Measurements from ENCODE around the gene NF2. TPM values are rescaled to one million over a fixed set of nuclear protein-coding genes. Genes with fewer than 3 reads are reported as not detected.

Gene NF2
- total RNA-seq, 1 donor from 2014 or later = 73.0 TPM

DNA sequence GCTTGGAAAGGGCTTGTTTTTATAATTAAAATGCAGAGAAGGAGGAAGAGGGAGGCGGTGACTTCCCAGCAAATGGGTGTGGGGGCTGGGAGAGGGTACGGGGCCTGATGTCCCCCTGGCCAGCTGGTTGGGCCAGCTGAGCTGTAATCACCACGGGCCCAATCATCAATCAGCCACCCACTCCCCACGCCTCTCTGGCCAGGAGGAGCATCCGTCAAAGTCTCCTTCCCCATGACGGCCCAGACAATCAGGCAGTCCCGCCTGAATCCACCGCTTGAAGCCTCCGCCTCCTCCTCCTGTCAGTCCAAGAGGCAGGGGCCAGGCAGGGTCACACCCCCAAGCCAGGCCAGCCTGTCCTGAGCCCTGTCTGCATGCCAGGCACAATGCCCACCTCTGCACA lies 103.1 kb downstream of the NF2 start:
- Mint-ChIP-seq H3K4me3 (ENCODE audit: unreplicated experiment) (no peak overlapping the region), H3K36me3 (ENCODE audit: low read depth) (no peaks in the 10 kb centered on the region), H3K27ac (ENCODE audit: unreplicated experiment) (no peak overlapping the region), H3K4me1 (ENCODE audit: low read depth) (no peaks in the 10 kb centered on the region), H3K27me3 (ENCODE audit: low read depth) (peaks cover 19% of the 10 kb centered on the region), H3K9me3 (ENCODE audit: low read depth) (no peaks in the 10 kb centered on the region)
- TF ChIP-seq, protein P1, sequence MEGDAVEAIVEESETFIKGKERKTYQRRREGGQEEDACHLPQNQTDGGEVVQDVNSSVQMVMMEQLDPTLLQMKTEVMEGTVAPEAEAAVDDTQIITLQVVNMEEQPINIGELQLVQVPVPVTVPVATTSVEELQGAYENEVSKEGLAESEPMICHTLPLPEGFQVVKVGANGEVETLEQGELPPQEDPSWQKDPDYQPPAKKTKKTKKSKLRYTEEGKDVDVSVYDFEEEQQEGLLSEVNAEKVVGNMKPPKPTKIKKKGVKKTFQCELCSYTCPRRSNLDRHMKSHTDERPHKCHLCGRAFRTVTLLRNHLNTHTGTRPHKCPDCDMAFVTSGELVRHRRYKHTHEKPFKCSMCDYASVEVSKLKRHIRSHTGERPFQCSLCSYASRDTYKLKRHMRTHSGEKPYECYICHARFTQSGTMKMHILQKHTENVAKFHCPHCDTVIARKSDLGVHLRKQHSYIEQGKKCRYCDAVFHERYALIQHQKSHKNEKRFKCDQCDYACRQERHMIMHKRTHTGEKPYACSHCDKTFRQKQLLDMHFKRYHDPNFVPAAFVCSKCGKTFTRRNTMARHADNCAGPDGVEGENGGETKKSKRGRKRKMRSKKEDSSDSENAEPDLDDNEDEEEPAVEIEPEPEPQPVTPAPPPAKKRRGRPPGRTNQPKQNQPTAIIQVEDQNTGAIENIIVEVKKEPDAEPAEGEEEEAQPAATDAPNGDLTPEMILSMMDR (IDR thresholded peaks at IDR 0.05) = no peak
- no peak for DNase-seq (ENCODE audit: low spot score)

DNA sequence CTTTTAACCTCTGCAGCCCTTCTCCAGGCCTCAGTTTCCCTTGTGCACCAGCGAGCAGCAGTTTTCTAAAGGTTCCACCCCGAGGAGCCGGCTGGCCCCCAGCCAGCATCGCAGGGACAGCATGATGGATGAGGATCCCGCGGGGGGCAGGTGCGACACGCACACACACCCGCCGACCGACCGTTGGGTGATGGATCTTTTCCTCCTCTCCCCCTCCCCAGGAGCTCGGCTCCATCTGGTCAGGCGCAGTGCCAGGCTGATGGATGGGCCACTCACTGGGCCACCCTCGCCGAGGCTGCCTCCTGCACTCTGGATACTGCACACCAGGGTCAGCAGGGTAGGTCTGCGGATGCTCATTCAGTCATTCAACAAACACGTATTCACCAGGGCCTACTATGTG lies 103.6 kb downstream of the NF2 start:
- TF ChIP-seq, protein P1 (IDR thresholded peaks at IDR 0.05) = no peak
- Mint-ChIP-seq H3K27me3 (ENCODE audit: low read depth) (peaks cover 20% of the 10 kb centered on the region), H3K4me1 (ENCODE audit: low read depth) (no peaks in the 10 kb centered on the region), H3K27ac (ENCODE audit: unreplicated experiment) (no peak overlapping the region), H3K36me3 (ENCODE audit: low read depth) (no peaks in the 10 kb centered on the region), H3K9me3 (ENCODE audit: low read depth) (no peaks in the 10 kb centered on the region), H3K4me3 (ENCODE audit: unreplicated experiment) (no peak overlapping the region)
- no peak for DNase-seq (ENCODE audit: low spot score)

DNA sequence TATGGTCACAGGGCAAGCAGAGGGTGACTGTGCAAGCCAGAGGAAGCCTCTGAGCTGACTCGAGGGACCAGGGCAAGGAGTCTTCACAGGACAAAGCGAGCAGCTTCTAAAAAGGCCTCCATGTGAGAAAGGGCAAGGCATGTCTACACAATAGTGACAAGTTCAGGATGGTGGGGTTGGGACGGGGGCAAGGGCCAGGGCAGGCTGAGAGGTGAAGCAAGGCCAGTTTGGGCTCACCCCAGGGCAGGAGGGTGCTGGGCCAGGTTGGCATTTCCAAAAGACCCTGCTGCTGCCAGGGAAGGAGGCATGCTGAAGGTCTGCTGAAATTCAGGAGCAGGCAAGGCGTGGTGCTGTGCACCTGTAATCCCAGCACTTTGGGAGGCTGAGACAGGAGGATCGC lies 104.0 kb downstream of the NF2 start:
- DNase-seq (ENCODE audit: low spot score) = no peak
- no peaks in the 10 kb centered on the region for H3K9me3 Mint-ChIP-seq (ENCODE audit: low read depth)
- H3K27ac Mint-ChIP-seq (ENCODE audit: unreplicated experiment) = no peak overlapping the region
- TF ChIP-seq, protein P1 (IDR thresholded peaks at IDR 0.05) = no peak
- H3K36me3 Mint-ChIP-seq (ENCODE audit: low read depth) = no peaks in the 10 kb centered on the region
- peaks cover 23% of the 10 kb centered on the region for H3K27me3 Mint-ChIP-seq (ENCODE audit: low read depth)
- H3K4me3 Mint-ChIP-seq (ENCODE audit: unreplicated experiment) = no peak overlapping the region
- no peaks in the 10 kb centered on the region for H3K4me1 Mint-ChIP-seq (ENCODE audit: low read depth)

DNA sequence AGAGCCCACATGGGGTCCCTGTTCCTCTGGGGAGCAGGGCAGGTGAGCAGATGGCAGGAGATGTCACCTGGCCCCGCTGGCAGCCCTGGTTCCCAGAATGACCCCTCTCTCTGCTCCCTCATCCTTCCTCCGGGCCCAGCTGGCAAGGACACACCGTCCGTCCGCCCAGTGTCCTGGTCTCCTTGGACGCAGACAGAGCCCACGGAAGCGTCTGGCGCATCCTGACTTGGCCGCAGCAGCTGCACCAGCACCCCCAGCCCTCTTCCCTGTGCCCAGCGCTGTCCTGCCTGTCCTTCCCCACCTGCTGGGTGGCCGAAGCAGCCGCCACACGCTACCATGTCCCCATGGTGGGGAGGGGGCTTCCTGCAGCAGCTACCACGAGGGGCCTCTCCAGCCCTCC lies 106.8 kb downstream of the NF2 start:
- TF ChIP-seq, protein P1 (IDR thresholded peaks at IDR 0.05) = no peak
- Mint-ChIP-seq H3K4me1 (ENCODE audit: low read depth) (no peaks in the 10 kb centered on the region), H3K27me3 (ENCODE audit: low read depth) (peaks cover 35% of the 10 kb centered on the region), H3K36me3 (ENCODE audit: low read depth) (no peaks in the 10 kb centered on the region), H3K9me3 (ENCODE audit: low read depth) (no peaks in the 10 kb centered on the region), H3K27ac (ENCODE audit: unreplicated experiment) (no peak overlapping the region), H3K4me3 (ENCODE audit: unreplicated experiment) (no peak overlapping the region)
- no peak for DNase-seq (ENCODE audit: low spot score)

DNA sequence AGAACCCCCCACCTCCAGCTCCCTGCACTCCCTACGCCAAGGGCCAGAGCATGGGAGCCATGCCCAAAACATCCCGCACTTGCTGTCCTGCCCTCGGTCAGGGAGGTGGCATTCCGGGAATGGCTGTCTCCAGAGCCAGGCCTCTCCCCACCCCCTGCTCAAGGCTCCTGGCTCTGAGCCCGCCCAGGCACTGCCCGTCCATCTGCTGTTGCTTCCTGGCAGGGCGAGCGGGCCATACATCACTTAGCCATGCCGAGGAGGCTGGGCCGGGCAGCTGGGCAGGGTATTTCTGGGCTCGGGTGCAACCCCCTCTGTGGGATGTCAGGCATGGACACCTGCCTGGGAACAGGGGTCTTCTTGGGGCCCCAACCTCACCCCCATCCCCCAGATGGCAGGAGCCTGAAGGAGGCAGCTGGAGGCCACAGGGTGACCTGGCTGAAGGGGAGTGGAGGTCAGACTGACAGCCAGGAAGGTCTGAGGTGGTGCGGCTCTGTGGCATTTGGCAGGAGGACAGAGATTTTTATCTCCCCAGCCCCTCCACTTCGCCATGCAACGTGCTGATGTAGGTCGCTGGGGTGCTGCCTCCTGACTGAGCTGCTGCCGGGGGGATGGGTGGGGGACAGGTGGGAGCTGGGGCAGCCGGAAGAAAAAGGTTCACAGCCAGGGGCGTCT lies 107.6 kb downstream of the NF2 start:
- H3K27me3 Mint-ChIP-seq (ENCODE audit: low read depth) = peaks cover 37% of the 10 kb centered on the region
- no peak overlapping the region for H3K27ac Mint-ChIP-seq (ENCODE audit: unreplicated experiment)
- H3K4me3 Mint-ChIP-seq (ENCODE audit: unreplicated experiment) = no peak overlapping the region

More for the DNA sequence above, 107.6 kb downstream of the NF2 start:
- TF ChIP-seq, protein P1 (IDR thresholded peaks at IDR 0.05) = no peak
- H3K9me3 Mint-ChIP-seq (ENCODE audit: low read depth) = no peaks in the 10 kb centered on the region
- H3K36me3 Mint-ChIP-seq (ENCODE audit: low read depth) = no peaks in the 10 kb centered on the region
- no peak for DNase-seq (ENCODE audit: low spot score)
- H3K4me1 Mint-ChIP-seq (ENCODE audit: low read depth) = no peaks in the 10 kb centered on the region

Data from chondrocyte (in vitro differentiated cells).